Stimulated activated CD8-positive, alpha-beta memory T cell treated with anti-CD3 and anti-CD28 coated beads, Interleukin-15, amount 100 ng/mL, for 1 hour (primary cell): ENCODE data around the gene SMYD3.
"Not testable (repeated sequence)": the region's sequence is repeated elsewhere in the genome, so short reads cannot be mapped to it uniquely, and the experiment has no call there.

Source experiments
- DNase-seq: peaks from one replicate; pipeline ENCODE4 v3.0.0-alpha.2; 2020; ENCODE audit warnings: low read depth

SMYD3 gene

DNA sequence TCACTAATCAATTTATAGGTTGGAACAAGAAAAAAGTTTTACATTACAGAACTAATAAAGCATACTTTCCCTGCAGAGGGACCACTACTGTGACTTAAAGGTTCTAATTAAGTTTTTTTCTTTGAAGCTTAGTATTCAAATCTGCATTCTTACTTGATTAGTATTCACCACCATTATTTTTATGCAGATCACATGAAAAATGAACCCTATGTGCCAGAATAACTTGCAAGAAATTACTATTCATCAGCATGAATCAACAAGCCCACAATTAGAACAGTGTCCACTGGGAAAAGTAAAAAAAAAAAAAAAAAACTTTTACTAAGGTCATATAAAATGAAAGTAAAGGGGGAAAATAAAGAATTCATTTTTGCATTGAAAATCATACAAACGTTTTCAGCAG, 90.8 kb downstream of the SMYD3 start:
- no peak for DNase-seq

DNA sequence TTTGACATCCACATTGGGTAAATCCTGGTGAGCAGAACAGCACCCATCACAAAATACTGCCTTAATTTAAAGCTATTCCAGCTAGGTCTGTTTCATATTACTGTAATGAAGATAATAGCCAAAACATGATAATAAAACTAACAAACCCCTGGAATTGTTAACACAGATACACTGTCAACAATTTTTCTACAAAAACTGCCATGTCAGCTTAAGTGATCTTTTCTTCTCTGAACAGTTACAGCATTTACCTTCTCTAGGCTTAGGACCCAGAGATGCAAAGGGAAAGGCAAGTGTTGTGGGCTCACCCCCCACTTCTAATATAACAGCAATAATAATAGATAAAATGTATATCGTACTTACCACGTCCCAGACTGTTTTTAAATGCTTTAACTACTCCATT, 92.1 kb downstream of the SMYD3 start:
- no peak for DNase-seq

DNA sequence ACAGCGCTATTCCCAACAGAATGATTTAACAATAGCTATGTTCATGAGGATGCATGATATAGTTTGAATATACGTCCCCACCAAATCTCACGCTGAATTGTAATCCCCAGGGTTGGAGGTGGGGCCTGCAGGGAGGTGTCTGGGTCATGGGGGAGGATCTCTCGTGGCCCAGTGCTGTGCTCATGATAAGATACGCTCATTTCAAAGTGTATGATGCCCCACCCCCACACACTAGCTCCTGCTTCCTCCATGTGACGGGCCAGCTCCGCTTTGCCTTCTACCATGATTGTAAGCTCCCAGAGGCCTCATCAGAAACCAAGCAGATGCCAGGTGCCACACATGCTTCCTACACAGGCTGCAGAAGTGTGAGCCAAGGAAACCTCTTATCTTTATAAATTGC, 93.6 kb downstream of the SMYD3 start:
- no peak for DNase-seq

DNA sequence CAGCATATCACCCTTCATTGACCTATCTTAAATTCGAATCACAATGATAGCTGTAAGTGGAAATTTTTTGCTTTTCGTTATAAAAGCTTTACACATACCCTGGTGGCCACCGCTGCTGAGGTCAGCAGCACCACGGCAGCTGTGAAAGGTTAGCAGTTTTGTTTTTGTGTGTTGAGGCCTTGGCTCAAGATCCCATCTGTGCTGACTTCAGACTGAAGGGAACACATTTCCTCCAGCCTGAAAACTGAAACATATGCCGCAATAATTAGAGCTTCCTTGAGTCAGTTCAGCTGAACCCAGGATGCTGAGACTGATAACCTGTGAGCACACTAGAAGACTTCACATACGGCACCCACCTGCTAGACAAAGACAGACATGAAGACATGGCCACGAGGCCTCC, 103.0 kb downstream of the SMYD3 start:
- no peak for DNase-seq

DNA sequence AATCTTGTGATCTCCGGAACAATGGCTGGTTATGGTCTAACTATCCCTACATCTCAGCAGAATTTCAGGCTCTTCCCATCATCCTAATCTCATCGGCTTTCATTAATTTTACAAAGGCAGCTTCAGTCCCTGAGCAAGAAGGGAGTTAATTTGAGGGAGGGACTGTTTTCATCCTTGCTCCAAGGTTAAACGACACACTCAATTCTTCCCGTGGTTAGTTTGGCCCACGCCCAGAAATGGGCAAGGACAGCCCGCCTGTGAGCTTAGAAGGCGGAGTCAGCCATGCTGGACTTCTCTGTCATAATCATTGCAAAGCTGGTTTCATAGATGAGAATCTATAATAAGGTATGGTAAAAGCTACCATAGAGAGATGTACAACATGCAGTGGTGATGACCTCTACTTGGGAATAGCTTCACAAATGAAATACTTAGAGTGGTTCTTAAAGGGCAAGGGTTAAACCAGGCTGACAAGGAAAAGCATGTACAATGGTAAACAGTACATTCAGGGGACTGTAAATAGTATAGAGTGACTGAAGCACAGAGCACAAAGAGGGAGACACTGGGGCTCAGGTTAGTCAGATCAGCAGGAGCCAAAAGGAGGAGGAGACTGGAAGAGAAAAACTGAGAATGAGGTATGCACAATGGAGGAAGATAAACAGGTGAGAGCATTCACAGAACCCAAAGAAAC, 108.8 kb downstream of the SMYD3 start:
- no peak for DNase-seq

DNA sequence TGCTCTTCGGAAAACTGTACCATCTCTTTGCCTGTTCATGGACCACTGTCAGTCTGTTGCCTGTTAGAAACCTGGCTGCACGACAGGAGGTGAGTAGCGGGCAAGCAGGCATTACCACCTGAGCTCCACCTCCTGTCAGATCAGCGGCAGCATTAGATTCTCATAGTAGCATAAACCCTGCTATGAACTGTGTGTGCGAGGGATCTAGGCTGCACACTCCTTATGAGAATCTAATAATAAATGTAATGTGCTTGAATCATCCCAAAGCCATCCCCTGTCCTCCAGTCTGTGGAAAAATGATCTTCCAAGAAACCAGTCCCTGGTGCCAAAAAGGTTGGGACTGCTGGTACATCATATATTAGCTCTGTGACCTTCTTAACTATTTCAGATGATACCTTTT, 110.0 kb downstream of the SMYD3 start:
- DNase-seq = no peak

DNA sequence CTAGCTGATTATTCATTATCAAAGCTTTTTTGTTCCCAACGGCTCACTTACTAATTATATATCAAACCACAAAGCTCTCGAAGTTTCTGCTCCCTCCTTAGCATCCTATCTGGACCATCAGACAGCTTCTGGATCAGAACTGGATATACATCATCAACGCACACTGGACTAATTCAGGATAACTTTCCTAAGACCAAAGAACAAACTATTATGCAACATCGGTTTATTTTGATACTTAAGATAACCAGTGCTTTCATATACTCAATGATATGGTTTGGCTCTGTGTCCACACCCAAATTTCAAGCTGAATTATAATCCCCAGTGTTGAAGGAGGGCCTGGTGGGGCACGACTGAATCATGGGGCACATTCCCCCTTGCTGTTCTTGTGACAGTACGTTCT, 110.8 kb downstream of the SMYD3 start:
- DNase-seq = no peak

DNA sequence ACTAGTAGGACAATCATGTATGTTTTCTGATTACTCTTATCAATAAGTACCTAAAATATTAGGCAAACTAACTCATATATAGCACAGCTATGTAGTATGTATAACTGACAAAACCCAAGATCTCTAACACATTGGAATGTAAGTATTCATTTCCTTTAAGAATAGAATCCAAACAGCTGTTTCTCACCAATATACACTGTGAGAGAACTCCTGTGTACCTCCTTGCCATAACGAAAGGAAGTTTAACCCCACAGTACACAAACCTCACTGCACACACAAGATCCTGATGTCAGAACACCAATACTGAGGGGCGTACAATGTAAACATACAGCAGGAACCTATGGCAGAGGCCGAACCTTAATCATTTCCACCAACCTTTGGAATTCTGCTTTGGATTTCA, 113.0 kb downstream of the SMYD3 start:
- no peak for DNase-seq

DNA sequence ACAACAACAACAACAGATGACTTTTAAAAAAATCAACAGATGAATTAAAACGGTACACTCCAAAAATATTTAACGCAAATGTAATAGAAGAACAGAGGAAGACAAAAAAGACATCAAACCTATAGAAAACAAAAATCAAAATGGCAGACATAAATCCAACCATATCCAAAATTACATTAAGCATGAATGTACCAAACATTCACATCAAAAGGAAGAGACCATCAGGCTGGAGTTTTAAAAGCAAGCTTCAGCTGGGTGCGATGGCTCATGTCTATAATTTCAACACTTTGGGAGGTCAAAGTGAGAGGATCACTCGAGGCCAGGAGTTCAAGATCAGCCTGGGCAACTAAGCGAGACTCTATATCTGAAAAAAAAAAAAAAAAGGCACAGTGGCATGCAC, 116.2 kb downstream of the SMYD3 start:
- no peak for DNase-seq

DNA sequence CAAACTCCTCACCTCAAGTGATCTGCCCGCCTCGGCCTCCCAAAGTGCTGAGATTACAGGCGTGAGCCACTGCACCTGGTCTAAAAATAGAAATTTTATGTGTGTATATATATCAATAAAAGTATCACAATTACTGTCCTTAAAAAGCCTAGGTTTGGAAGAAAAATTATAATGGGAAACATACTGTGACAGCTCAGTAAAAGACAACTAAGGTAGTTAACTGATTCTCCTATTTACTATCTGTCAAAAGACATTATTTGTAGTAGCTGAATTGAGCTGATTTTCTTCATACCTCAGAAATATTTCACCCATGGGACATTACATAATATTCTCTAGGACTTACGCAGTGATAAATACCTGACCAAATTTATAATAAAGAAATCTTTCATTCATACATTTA, 122.5 kb downstream of the SMYD3 start:
- DNase-seq = no peak

DNA sequence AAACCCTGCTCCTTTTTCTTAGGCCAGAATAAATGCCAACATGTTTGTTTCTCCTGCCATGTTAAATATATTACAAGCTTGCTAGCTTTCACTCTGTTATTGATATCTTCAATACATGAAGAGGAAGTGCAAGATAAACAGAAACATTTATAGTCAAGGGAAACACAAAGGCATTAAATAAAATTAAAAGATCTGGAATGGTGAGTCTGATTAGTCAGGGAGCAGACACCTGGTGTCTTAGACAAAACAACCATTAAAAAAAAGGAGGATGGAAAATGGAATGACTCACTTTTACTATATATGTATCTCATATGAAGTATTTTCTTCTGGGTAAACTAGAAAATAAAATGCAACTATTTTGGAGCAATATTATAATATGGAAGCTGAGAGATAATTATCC, 123.3 kb downstream of the SMYD3 start:
- DNase-seq = no peak

DNA sequence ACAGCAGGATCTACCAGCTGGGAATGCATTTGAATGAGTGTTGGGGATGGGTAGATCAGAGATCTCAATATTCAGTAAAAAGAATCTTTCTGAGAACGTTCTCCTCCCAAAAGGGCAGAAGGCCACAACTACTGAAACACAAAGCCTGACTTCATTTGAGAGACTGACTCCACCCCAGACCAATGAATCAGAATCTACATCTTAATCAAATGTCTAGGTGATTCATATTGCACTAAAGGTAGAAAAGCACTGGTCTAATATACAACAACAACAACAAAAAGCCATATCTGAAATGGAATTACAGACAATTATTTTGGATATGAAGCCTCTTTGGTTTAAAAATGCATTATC, 123.9 kb downstream of the SMYD3 start:
- no peak for DNase-seq

DNA sequence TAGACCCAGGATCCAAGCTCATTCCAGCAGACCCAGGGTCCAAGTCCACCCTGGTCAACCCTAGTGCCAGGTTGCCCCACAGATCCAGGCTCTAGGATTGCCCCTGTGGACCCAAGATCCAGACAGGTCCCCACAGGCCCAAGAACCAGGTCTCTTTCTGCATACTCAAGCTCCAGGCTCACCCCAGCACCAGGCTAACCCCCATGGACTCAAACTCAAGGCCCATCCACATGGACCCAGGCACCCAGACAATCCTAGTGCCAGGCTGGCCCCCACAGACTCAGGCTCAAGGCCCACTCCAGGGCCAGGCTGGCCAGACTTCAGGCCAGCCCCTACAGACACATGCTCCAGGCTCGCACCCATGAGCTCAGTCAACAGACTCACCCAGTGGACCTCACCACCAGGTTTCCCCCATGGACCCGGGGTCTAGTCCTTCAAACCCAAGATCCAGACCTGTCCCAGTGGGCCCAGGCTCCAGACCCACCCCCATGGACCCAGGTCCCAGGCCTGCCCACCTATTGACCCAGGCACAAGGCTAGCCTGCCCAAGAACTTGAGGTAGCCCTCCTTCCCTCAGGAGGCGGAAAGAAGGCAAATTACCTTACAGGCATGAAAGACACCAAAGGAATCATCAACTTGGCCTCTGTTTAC, 124.4 kb downstream of the SMYD3 start:
- DNase-seq = no peak

DNA sequence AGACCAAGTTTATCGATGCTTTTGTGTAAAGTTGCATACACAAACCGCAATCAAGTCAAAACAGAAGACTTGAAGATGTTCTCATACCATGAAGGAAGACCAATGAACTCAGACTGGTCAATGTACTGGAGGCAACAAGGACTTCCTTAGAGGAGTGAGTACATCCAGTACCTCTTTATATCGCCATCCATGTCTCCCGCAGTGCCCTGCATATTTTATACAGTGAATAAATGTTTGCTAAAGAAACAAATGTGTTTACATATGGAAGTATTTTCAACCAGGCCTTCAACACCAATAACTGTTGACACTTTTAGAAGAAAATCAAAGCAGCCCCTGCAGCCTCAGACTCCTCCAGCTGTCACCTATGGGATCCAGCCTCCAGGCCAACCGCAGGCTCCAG, 125.6 kb downstream of the SMYD3 start:
- no peak for DNase-seq

DNA sequence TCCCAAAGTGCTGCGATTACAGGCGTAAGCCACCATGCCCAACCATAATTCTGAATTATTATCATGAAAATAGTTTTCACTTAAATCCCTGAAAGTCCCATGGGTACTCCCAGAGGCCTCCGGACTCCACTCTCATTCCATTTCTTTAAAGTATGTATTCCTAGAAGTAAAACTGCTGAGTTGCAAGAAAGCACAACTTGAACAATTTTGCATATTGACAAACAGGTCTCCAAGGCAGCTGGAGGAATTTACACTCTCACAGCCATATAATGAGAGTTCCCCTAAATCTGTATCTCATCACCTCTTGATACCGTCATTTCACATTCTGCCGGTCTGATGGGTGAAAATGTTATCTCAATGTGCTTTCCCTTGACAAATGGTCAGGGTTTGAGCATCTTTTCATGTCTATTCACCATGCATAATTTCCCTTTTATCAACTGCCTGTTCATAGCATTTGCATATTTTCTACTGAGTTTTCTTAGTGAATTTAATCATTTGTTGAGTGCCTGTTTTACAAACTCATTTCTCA, 129.4 kb downstream of the SMYD3 start:
- DNase-seq = no peak

DNA sequence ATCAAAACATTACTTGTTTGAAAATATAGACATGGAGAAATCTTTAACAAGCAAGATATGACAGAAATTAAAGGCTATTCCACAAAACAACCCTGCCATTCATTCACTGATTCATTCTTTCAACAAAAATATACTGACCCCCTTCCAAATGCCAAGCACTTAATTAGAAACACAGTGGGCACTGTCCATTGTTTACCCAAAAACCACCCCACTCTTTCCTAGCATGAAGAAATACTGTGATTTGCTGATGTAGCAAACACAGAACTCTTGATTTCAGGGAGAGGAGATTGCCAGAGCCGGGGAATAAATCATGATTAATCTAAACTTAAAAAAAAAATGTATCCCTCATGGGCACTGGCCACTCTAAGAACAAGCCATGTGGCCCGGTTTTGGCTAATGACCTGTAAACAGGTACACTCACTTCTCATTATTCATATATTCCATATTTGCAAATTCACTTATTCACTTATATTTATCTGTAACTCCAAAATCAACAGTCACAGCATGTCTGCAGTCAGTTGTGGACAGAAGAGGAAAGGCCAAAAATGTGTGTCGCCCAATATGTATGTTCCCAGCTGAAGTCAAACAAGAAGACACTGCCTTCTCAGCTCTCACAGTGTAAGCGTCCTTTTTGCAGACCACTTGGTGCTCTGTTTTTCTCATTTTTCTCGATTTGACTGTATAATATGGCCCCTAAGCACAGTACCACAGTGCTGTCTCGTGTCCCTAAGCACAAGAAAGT, 133.1 kb downstream of the SMYD3 start:
- DNase-seq = no peak

DNA sequence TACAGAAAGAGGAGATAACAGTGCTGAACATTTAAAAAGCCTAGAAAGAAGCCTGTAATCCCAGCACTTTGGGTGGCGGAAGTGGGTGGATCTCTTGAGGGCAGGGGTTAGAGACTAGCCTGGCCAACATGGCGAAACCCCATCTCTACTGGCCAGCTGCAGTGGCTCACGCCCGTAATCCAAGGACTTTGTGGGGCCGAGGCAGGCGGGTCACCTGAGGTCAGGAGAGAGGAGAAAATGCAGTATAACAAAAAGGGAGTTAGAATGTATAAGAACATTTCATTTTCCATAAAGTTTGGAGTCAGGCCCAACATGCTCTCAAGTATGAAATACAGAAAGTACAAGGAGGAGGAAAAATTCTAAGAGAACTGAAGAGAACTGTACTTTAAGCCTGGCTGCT, 134.5 kb downstream of the SMYD3 start:
- DNase-seq = no peak

DNA sequence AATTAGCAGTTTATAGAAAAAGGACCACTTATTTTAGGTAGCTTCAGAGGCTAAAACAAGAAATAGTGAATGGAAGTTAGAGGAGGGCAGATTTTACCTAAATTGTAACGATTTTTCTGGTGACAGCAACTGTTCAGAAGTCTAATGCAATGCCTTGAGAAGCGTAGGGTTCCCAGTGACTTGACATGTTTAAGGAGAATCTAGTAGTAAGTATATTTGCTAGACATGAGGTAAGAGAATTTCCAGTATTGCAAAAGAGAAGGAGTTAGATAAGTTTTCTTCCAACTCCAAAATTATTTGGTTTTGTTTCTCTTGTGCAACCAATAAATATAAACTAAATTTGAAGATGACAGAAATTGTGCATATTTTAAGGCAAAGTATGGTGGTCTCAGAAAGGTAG, 140.0 kb downstream of the SMYD3 start:
- no peak for DNase-seq

DNA sequence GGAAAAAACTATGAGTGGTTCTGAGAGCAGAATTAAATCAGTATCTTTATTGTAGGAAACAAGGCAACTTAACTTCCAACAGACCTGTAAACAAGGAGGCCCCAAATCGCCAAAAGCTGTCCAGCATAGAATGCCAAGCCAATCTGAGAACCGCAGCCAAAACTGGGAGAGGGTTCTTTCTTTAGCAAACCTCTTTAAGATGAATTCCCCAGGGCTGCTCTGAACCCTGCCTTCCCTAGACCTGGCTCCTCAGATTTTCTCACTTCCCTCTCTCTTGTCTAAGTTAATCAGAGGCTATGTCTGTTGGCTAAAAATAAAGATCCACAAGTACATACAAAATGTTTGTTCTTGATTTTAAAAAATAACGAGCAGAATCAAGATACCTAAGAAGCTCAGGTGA, 141.4 kb downstream of the SMYD3 start:
- DNase-seq = no peak

DNA sequence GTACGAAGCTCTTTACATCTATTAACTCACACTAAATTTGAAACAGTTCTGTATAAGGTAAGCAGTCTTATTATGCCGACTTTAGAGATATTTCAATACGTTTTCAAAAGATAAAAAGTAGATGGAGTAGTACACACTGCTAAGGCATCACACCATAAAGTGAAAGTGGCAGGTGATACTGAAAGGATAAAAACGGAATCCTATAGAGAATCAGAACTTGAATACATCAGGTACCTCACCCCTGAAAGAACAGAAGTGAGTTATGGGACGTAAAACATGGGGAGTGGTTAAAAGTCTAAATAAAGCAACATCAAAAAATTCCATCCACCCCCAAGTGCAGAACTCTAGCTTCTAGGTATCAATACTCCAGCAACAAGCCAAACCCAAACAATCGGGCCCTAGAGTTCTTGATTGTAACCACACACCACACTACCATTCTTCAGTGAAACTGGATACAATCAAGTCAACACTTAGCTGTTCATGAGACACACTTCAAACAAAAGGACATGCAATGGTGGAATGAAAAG, 142.6 kb downstream of the SMYD3 start:
- no peak for DNase-seq

DNA sequence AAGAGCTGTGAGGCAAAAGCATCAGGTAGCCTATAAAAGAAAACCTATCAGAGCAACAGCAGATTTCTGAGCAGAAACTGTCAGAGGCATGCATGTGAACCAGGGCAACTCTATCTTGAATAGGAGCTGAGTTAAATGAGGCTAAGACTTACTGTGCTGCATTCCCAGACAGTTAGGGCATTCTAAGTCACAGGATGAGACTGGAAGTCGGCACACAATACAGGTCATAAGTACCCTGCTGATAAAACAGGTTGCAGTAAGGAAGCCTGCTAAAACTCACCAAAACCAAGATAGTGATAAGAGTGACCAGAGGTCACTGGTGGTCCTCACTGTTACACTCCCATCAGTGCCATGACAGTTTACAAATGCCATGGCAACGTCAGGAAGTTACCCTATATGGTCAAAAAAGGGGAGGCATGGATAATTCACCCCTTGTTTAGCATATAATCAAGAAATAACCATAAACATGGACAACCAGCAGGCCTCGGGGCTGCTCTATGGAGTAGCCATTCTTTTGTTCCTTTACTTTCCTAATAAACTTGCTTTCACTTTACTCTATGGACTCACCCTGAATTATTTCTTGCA, 150.0 kb downstream of the SMYD3 start:
- not testable (repeated sequence) for DNase-seq

DNA sequence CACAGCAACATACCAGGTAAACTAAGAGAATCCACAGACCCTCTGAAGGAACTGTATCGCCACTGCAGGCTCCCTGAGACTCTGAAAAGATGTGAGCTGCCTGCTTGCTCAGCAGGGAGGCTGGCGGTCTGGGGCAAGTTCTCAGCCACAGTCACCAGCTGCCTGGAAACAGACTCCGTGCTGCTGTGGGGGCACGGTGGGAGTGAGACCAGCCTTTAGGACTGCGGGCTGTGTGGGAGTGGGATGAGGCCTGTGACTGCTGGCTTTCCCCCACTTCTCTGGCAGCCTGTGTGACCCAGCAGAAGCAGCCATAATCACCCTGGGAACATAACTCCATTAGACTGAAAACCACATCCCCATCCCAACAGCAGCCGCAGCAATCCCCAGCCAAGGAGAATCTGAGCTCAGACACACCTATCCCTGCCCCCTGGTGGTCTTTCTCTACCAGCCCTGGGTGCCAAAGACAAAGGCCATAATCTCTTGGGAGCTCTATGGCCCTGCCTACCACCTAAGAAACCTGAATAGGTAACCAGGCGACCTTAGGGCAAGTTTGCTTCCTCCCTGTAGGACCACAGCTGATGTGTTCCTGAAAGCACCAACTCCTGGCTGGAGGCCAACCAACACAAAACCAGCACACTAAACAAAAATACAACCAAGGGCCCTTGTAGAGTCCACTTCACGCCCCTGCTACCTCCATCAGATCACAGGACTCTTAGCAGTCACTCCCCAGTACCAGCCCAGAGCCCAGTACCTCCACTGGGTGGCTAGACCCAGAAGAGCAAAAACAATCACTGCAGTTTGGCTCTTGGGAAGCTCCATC, 151.5 kb downstream of the SMYD3 start:
- no peak for DNase-seq
